Measurements from ENCODE around the gene ATP6V0E2.
A peak's percentile ranks its signal among the peaks of the same experiment; 100 is the strongest.
"Not testable (repeated sequence)": the region's sequence is repeated elsewhere in the genome, so short reads cannot be mapped to it uniquely, and the experiment has no call there.

The ATP6V0E2 gene

DNA sequence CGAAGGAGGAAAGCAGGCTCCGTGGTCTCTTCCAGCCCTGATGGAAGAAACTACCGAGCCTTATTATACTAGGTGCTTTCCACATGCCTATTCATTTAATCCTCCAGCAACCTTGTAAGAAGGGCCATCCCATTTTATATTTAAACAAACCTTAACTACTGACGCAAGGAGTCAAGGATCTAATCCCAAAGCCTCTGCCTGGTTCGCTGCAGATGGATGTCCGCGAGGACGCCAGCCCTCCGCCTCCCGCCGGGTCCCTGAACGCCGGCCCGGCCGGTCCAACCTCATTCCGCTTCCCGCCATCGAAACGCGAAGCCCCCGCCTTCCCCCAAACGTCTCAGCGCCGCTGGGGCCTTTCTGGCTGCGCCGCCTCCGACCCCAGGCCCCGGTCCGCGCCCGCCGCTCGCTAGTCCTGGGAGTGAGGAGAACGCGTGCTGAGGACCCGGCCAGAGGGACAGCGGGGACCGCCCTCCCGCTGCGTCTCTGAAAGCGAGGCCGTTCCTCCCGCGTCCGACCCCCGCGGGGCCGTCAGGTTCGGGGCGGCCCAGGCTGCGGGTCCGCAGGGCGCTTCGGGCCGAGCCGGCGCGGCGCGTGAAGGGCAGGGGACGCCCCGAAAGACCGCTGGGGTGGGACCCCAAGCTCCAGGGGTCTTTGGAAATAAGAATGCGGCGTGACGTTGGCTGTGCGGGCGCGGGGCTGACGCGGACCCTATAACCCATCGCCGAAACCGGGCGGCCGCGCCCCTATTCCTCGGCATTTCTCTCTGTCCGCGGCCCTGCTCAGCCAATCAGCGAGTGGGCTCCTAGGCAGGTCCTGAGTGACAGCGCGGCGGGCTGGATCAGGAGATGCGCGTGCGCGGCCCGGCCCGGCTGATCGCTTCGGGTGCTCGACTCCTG lies at the start of gene ATP6V0E2:
Gene ATP6V0E2 (plus strand): TSS at position 896 of the 896 bp plus-strand sequence. CDS start 97 bp downstream, outside the sequence.
- peak; percentile 96 for DNase-seq

DNA sequence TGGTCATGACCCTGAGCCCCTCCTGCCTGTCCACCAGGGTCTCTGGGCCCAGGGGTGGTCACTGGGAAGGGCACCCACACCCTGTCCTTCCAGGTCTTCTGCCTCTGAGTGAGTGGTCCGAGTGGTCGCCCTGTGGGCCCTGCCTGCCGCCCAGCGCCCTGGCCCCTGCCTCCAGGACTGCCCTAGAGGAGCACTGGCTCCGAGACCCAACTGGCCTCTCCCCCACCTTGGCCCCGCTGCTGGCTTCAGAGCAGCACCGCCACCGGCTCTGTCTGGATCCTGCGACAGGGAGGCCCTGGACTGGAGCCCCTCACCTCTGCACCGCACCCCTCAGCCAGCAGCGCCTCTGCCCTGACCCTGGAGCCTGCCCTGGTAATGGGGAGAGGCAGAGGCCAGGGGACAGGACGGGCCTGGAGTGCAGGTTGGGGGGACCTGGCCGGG lies 49.4 kb upstream of the ATP6V0E2 start:
- DNase-seq: no peak

DNA sequence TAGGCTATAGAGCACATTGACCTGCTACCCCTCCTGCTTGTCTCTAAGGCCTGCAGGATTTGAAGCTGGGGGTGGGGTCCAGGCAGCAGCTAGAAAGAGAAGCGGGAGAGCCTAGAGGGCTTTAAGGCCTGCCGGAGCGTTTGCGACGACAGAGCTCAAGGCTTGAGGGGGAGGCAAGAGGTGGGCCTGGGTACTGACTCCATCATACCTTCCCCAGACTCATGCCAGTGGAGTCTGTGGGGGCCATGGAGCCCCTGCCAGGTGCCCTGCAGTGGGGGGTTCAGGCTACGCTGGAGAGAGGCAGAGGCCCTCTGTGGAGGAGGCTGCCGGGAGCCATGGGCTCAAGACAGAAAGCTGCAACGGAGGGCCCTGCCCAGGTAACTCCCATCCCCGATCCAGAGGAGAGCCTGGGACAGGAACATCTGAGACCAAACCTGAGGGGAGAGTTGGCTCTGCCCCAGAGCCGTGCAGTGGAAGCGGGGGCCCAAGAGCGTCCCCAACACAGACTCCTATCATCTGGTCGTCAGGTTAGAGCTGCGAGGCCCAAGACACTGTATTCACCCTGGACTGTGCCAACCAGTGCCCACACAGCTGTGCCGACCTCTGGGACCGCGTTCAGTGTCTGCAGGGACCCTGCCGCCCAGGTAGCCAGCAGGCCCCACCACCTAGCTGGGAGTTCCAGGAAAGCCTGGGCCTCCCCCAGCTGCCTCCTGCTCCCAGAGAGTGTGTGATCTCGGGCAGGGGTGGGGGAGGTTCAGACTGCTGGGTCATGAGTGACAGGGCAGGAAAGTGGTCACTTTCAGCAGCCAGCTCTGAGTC lies 48.8 kb upstream of the ATP6V0E2 start:
- DNase-seq: no peak

DNA sequence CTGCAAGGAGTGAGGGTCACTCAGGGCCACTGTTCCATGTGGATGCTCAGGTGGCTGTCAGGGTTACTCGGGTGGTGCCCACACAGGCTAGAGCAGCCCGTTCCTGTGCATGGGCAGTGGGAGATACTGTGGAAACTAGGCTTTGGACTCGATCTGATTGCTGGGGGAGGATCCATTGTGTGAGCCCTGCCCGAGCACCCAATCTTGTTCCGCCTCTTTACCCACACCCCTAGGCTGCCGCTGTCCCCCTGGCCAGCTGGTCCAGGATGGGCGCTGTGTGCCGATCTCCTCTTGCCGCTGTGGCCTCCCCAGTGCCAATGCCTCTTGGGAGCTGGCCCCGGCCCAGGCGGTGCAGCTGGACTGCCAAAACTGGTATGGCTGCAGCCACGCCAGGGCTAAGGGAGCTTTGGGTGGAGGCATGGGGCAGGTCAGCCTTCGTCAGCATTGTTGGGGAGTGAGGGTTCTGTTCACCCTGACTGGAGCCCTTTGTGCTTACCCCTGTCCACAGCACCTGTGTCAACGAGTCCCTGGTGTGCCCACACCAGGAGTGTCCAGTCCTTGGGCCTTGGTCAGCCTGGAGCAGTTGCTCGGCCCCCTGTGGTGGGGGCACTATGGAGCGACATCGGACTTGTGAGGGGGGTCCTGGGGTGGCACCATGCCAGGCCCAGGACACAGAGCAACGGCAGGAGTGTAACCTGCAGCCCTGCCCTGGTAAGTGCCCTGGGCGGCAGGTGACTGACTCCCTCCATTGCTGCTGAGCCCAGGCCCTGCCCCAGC lies 48.0 kb upstream of the ATP6V0E2 start:
- DNase-seq: no peak

DNA sequence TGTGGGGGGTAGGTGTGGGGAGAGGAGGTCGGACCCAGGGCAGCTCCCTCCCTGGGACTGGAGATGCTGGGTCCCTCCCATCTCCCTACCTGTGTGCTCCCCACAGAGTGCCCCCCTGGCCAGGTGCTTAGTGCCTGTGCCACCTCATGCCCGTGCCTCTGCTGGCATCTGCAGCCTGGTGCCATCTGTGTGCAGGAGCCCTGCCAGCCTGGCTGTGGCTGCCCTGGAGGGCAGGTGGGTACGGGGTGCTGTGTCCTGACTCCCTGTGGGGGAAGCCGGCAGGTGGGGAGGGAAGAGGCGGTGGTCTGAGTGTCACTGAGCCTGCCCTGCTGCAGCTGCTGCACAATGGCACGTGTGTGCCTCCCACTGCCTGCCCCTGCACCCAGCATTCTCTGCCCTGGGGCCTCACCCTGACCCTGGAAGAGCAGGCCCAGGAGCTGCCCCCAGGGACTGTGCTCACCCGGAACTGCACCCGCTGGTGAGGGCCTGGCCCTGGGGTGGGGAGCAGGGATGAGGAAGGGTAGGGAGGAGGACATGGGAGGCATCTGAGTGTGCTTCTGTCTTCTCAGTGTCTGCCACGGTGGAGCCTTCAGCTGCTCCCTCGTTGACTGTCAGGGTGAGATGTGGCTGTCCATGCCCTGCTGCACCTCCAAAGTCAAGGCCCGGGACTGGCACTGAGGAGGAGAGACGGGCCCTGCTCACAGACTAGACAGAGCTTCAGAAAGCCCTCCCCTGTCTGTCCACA lies 47.3 kb upstream of the ATP6V0E2 start:
- no peak for DNase-seq

DNA sequence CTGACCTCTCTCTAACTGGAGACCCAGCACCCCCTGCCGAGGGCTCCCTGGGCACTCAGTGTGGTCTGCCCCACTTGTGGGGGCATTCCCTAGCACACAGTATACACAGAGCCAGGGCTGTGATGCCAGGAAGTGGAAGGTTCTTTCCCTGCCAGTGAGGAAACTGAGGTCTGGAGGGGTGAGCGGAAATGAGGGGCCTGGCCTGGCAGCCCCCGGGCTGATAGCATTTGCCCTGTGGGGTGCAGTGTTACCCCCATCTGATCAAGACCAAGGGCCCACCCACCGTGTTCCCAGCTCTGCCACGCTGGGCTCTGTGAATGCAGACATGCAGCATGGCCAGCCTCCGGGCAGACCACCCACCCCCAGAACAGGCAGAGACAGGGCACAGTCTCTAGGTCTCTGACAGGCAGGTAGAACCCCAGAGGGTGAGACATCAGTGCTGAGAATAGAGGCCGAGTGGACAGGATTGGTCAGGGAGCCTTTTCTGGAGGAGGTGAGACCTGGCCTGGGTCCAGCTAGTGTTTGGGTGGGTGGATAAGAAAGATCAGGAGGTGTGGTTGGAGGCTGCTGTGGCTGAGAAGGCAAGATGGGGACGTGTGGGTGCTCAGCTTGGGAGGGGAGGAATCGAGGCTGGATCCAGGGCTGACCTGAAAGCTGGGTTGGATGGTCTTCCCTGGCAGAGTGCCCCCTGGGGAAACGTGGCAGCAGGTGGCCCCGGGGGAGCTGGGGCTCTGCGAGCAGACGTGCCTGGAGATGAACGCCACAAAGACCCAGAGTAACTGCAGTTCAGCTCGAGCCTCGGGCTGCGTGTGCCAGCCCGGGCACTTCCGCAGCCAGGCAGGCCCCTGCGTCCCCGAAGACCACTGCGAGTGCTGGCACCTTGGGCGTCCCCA lies 46.4 kb upstream of the ATP6V0E2 start:
- no peak for DNase-seq

DNA sequence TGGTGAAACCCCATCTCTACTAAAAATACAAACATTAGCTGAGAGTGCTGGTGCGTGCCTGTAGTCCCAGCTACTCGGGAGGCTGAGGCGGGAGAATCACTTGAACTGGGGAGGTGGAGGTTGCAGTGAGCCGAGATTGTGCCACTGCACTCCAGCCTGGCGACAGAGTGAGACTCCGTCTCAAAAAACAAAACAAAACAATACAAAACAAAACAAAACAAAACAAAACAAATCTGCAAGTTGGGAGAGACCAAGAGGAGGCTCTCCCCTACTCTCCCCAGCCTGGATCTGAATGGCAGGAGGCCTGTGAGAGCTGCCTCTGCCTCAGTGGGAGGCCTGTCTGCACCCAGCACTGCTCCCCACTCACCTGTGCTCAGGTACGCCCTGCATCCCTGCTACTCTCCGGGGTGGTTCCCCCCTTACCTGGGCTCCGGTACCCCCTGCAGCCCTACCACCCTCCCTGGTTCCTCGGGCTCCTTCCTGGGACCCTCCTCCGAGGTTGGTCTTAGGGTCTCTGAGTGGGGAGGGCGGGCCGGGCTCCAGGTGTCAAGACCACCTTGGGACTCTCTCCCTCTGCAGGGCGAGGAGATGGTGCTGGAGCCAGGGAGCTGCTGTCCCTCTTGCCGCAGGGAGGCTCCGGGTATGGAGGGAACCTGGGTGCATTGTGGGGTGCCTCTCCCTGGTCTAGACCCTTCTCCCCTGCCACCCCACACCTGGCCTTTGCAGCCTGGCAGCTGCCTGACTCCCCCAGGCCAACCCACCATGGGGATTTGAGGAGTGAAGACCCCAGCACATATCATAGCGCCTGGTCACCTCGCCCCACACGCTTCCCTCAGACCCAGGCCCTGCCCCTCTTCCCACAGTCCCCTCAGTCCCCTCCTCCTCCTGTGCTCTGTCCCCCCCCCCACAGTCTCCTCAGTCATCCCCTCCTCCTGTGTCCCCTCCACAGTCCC lies 45.1 kb upstream of the ATP6V0E2 start:
- no peak for DNase-seq

DNA sequence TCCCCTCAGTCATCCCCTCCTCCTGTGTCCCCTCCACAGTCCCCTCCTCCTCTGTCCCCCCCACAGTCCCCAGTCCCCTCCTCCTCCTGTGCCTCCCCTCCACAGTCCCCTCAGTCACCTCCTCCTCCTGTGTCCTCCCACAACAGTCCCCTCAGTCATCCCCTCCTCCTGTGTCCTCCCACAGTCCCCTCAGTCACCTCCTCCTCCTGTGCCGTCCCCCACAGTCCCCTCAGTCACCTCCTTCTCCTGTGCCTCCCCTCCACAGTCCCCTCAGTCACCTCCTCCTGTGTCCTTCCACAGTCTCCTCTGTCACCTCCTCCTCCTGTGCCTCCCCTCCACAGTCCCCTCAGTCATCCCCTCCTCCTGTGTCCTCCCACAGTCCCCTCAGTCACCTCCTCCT lies 43.2 kb upstream of the ATP6V0E2 start:
- not testable (repeated sequence) for DNase-seq

DNA sequence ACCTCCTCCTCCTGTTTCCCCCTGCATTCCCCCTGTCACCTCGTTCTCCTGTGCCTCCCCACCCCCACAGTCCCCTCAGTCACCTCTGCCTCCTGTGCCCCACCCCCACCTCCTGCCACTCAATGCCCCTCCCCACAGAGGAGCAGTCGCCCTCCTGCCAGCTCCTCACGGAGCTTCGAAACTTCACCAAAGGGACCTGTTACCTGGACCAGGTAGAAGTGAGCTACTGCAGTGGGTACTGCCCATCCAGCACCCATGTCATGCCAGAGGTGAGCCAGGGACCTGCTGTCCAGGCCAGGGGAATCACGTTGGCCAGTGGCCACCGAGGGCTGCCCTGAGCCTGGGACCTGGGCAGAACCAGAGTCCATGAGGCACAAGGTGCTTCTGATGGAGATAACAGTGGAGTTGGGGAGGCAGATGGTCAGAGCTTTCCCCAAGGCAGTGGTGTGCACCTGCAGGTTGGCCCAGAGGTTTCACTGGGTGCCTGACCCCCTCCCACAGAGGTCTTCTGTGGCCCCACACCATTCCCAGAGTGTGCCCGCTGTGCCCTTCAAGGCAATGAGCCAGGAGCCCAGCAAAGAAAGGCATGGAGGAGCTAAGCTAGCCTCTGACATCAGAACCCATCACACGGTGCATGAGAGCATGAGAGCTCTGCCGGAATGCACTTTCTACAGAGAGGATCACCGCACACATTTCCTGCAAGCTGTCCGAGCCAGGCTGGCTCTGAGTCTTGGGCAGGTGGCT lies 42.6 kb upstream of the ATP6V0E2 start:
- no peak for DNase-seq

DNA sequence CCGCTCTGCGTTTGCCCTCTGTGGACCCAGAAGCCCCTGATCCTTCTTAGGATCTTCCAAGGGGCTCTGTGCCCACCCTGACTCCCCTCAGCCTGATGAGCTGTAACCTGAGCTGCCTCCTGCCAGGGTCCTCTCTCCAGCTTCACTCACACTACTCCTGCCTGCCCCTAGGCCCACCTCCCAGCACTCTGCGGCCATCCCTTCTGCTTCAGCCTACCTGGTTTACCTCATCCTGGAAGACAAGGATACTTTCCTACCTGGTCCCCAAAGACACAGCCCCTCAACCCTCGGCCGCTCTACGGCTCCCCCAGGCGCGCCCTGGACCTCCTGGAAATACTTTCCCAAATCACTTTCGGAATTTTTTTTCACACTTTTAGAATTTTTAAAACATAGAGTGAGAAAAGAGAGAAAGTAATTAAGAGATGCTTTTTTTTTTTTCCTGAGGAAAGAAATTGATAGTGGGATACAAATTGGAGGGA lies 42.0 kb upstream of the ATP6V0E2 start:
- DNase-seq: no peak

DNA sequence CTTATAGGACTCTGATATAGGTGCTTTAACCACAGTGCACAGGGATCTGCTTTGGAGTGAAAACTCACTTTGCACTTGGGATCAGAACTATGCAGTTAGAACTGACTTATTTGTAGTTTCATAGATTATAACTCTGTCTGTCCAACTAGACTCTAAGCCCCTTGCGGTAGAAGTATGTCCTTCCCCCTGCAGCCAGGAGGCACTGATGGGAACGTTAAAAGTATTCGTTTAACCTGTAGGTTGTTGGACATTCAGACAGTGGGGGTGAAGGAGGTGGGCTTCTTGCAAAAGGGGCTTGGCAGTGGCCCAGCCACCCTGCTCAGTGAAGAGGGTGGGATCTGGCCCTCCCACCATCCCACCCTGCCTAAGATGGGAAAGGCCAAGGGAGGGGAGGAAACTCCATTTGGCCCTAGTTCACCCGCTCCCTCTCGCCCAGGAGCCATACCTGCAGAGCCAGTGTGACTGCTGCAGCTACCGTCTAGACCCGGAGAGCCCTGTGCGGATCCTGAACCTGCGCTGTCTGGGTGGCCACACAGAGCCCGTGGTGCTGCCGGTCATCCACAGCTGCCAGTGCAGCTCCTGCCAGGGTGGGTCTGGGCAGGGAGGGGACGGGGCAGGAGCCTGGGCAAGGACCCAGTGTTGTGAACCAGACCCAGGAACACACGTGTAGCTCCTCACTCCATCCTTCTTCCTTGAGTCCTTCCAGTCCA lies 41.3 kb upstream of the ATP6V0E2 start:
- no peak for DNase-seq

DNA sequence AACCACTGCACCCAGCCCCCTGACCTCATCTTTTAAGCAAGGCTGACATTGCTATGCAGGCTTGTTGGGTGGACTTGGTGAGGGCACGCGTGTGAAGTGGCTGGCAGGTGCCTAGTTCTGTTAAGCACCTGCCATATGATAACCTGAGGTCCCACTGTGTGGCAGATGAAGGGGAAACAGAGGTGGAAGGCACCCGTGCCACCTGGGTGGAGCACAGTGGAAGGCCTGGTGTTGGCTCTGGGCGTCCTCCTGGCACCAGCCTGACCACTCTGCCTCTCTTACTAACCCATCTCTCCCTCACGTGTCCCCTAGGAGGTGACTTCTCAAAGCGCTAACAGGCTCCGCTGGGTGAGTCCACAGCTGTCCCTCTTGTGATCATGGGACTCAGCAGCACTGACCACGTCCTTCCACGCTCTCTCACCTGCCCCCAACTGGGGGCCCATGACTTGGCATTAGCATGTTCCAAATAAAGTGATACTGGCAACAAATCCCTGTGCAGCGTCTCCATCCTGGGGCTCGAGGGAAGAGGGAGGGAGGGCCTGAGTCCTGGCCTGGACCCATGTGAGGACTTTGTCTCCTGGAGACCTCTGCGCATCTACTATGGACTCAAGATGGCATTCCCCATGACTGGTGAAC lies 40.2 kb upstream of the ATP6V0E2 start:
- DNase-seq: no peak

DNA sequence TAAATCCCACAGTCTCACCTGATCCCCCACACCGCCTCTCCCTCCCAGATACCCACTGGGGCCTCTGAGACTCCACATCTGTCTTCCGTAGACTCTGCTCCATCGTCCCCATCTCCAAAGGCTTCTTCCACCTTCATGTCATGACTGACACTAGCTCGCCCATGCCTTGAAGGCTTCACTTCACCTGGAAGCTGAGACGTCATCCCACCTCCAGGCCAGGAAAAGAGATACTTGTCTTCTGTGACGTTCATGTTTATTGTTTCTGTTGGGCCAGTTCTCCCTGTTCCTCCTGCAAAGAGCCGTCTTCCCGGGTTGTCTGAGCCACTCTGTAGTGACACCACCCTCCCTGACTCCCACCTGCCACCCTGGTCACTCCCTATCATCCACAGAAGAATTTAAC lies 39.2 kb upstream of the ATP6V0E2 start:
- no peak for DNase-seq

DNA sequence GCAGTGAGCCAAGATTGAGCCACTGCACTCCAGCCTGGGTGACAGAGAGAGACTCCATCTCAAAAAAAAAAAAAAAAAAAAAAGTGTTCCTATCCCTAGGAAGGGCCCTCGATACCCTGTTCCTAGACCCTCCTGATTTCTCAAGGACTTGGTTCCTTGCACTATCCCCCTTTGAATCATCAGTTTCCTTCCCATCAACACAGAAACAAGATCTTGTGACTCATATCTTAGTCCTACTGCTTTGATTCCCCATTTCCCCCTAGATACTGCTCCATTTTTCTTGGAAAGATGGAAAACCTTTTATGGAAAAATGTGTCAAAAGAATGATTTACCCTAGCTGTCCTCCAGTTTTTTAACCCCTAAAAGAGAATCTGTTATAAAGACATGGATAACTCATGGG lies 37.3 kb upstream of the ATP6V0E2 start:
- DNase-seq: no peak

DNA sequence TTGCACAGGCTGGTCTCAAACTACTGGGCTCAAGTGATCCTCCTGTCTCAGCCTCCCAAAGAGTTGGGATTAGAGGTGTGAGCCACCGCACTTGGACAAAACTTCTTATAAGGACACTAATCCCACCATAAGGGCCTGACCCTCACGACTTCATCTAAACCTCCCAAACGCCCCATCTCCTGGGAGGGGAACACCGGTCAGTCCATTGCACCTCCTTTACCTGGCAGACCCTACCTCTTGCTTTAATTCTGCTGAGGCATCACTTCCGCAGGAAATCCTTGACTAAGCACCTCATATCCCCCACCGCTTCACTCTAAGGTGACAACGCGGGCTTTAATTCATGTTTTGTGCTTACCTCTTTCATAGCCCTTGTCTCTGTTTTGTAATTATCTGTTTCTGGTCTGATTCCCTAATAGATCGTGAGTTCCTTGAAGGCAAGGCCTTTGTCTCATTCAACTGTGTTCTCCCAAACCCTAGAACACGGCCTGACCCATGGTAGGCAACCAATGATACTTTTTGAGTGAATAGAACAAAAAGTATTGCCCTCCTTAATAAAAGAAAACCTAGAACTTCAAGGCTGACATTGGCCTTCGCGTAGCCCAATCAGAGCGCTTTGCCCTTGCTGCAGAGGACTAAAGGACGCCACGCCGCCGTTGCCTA lies 36.1 kb upstream of the ATP6V0E2 start:
- no peak for DNase-seq

DNA sequence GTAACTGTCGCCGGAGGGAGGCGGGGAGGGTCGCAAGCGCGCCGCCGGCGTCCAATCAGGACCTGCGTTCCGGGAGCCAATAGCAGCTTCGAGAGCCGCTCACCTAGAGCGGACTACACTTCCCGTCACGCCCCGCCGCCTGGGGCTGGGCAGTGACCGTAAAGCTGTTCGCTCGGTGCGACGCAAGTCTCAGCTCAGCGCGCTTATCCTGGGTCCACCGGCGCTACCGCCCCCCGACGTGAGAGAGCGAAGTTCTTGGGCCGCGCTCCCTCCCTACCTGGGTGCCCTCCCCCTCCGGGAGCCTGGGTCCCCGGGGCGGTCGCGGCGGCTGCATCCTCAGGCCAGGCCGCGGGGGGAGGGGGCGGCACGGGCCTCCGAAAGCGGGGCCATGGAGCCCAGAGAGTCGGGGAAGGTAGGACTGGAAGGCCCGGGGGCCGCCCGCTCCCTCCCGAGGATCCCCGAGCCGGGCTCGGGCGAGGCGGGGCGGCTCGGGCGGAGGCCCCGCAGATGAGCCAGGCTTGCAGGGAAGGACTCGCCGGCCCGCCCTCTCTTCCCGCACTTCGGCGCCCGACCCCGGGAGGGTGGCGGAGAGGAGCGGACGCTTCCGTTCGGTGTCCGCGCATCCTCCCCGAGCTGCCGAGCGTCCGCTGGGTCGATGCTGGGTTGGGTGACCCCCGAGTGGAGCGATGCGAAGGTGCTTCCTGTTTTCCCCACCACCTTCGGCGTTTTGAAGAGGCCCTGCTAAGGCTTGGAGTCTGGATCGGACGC lies 35.4 kb upstream of the ATP6V0E2 start, which contains the start of gene ZNF862:
Gene ZNF862 (plus strand): TSS at position 152 of the 768 bp plus-strand sequence. CDS start 237 bp downstream, at position 389.
- peak; percentile 93 for DNase-seq
